ENCODE measurements around the gene CCDC92B. TPM values are rescaled to one million over a fixed set of nuclear protein-coding genes. Genes with fewer than 3 reads are reported as not detected.
A peak's percentile ranks its signal among the peaks of the same experiment; 100 is the strongest.

The CCDC92B gene
- total and polyA plus RNA-seq, 2 of the 13 experiments (the other 11 are each of a cell fraction or from before 2014, with no cell fraction given), result not detected

DNA sequence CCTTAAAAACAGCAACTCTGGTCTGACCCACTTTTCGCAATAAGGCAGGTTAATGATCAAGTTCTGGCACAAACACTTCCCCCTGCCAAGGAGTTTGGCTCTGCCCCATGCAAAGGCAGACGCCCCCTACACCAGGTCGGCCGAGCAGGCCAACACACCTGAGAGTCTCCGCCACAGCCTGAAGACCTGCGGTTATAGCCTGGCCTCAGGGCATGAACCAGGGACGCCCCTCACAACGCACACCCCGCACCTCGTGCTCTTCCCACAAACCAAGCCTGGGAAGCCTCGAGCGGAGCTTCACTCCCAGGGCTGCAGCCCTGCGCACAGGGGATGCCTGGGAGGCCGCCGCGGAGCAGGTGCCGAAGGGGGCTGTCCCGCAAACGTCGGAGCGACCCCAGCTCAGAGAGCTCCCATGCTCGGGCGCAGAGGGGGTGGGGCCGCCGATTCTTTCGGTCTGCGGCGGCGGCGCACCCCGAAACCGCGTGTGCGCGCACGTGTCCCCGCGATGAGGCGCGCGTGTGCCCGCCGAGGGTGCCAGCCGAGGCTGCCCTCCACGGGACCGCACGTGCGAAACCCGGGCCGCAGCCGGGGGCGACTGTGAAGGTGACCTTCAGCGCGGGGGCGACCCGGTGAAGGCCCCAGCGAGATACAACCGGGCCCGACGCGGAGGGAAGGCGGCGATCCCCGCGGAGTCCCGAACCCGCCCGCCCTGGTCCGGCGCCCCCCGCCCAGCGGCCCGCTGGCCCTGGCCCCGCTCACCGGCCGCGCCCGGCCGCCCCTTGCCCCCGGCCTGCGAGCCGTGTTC is 38.4 kb downstream of the CCDC92B start (continued):
- TF ChIP-seq ZNF329 (CRISPR knock-in tag; IDR thresholded peaks at IDR 0.05; ENCODE audit: low read depth) (0 out of 2 replicates have a peak, but pooled peaks have one; percentile 71), MED1 (CRISPR knock-in tag; IDR thresholded peaks at IDR 0.05) (peak; percentile 17; the same call in 1 of the 2 replicates), SOX6 (IDR thresholded peaks at IDR 0.05) (no peak), SOX6 (CRISPR knock-in tag; IDR thresholded peaks at IDR 0.05) (peak; percentile 39; the same call in 1 of the 2 replicates), ZFYVE20 (CRISPR knock-in tag; IDR thresholded peaks at IDR 0.05; ENCODE audit: borderline replicate concordance, low read depth) (0 out of 2 replicates have a peak, but pooled peaks have one; percentile 55), FOXJ3 (CRISPR knock-in tag; IDR thresholded peaks at IDR 0.05; ENCODE audit: borderline replicate concordance) (peak; percentile 62; the same call in 1 of the 2 replicates), DBP (CRISPR knock-in tag; IDR thresholded peaks at IDR 0.05; ENCODE audit: not compliant biosample characterization) (no peak), ZFP41 (CRISPR knock-in tag; IDR thresholded peaks at IDR 0.05; ENCODE audit: borderline replicate concordance) (no peak), HOMEZ (CRISPR knock-in tag; IDR thresholded peaks at IDR 0.05; ENCODE audit: low read depth) (no peak), TBX2 (CRISPR knock-in tag; IDR thresholded peaks at IDR 0.05; ENCODE audit: borderline replicate concordance) (peak; percentile 24), PHF20 (CRISPR knock-in tag; IDR thresholded peaks at IDR 0.05) (no peak), ZNF841 (CRISPR knock-in tag; IDR thresholded peaks at IDR 0.05; ENCODE audit: borderline replicate concordance) (no peak), MED13 (CRISPR knock-in tag; IDR thresholded peaks at IDR 0.05) (peak; percentile 75; the same call in 1 of the 2 replicates), ZNF546 (CRISPR knock-in tag; conservative IDR thresholded peaks at IDR 0.05) (peak; percentile 41; the same call in 1 of the 2 replicates), KAT8 (CRISPR knock-in tag; IDR thresholded peaks at IDR 0.05) (peak; percentile 29; the same call in 1 of the 2 replicates), RFX1 (IDR thresholded peaks at IDR 0.05) (no peak), NFKB2 (CRISPR knock-in tag; IDR thresholded peaks at IDR 0.05; ENCODE audit: borderline replicate concordance) (no peak), NFIB (CRISPR knock-in tag; IDR thresholded peaks at IDR 0.05; ENCODE audit: borderline replicate concordance) (no peak)
- TF ChIP-seq, protein P1, sequence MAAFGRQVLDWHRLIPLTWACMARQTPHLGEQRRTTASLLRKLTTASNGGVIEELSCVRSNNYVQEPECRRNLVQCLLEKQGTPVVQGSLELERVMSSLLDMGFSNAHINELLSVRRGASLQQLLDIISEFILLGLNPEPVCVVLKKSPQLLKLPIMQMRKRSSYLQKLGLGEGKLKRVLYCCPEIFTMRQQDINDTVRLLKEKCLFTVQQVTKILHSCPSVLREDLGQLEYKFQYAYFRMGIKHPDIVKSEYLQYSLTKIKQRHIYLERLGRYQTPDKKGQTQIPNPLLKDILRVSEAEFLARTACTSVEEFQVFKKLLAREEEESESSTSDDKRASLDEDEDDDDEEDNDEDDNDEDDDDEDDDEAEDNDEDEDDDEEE (CRISPR knock-in tag; IDR thresholded peaks at IDR 0.05), result no peak; the same call in 1 of the 2 replicates
- TF ChIP-seq, protein P2, sequence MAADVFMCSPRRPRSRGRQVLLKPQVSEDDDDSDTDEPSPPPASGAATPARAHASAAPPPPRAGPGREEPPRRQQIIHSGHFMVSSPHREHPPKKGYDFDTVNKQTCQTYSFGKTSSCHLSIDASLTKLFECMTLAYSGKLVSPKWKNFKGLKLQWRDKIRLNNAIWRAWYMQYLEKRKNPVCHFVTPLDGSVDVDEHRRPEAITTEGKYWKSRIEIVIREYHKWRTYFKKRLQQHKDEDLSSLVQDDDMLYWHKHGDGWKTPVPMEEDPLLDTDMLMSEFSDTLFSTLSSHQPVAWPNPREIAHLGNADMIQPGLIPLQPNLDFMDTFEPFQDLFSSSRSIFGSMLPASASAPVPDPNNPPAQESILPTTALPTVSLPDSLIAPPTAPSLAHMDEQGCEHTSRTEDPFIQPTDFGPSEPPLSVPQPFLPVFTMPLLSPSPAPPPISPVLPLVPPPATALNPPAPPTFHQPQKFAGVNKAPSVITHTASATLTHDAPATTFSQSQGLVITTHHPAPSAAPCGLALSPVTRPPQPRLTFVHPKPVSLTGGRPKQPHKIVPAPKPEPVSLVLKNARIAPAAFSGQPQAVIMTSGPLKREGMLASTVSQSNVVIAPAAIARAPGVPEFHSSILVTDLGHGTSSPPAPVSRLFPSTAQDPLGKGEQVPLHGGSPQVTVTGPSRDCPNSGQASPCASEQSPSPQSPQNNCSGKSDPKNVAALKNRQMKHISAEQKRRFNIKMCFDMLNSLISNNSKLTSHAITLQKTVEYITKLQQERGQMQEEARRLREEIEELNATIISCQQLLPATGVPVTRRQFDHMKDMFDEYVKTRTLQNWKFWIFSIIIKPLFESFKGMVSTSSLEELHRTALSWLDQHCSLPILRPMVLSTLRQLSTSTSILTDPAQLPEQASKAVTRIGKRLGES (CRISPR knock-in tag; IDR thresholded peaks at IDR 0.05; ENCODE audit: borderline replicate concordance), result 0 out of 2 replicates have a peak, but pooled peaks have one; percentile 8
